ENCODE results near the gene FOXK1. TPM values are rescaled to one million over a fixed set of nuclear protein-coding genes. Genes with fewer than 3 reads are reported as not detected.
A peak's percentile ranks its signal among the peaks of the same experiment; 100 is the strongest.

Gene FOXK1
- total RNA-seq, 1 donor from 2014 or later, result 21.2 TPM

GRCh38 chr7:4722308-4722707 lies 40.2 kb downstream of the FOXK1 start:
- DNase-seq (ENCODE audit: low read depth in 2 of 2), result no peak

- no peak for DNase-seq (ENCODE audit: low read depth in 2 of 2)
These were observed 41.0 kb downstream of the FOXK1 start for GRCh38 chr7:4722960-4723630.

GRCh38 chr7:4724648-4725013 lies 42.5 kb downstream of the FOXK1 start:
- DNase-seq (ENCODE audit: low read depth in 2 of 2), result peak; percentile 46 to 70

GRCh38 chr7:4725014-4725849 lies 43.1 kb downstream of the FOXK1 start:
- DNase-seq (ENCODE audit: low read depth in 2 of 2), result peak; percentile 94 to 95

- DNase-seq (ENCODE audit: low read depth in 2 of 2), result peak; percentile 66 to 83
These were observed 43.9 kb downstream of the FOXK1 start for GRCh38 chr7:4725850-4726450.

- no peak for DNase-seq (ENCODE audit: low read depth in 2 of 2)
These were observed 44.5 kb downstream of the FOXK1 start for GRCh38 chr7:4726566-4726965.

- DNase-seq (ENCODE audit: low read depth in 2 of 2), result no peak
These were observed 46.0 kb downstream of the FOXK1 start for GRCh38 chr7:4727914-4728705.

GRCh38 chr7:4729266-4729665 lies 47.2 kb downstream of the FOXK1 start:
- DNase-seq (ENCODE audit: low read depth in 2 of 2), result no peak

GRCh38 chr7:4730276-4730675 lies 48.2 kb downstream of the FOXK1 start:
- no peak for DNase-seq (ENCODE audit: low read depth in 2 of 2)

GRCh38 chr7:4730971-4731370 lies 48.9 kb downstream of the FOXK1 start:
- no peak for DNase-seq (ENCODE audit: low read depth in 2 of 2)

GRCh38 chr7:4731803-4732202 lies 49.7 kb downstream of the FOXK1 start:
- no peak for DNase-seq (ENCODE audit: low read depth in 2 of 2)

- no peak for DNase-seq (ENCODE audit: low read depth in 2 of 2)
These were observed 51.9 kb downstream of the FOXK1 start for GRCh38 chr7:4733936-4734528.

GRCh38 chr7:4734587-4735345 lies 52.7 kb downstream of the FOXK1 start:
- DNase-seq (ENCODE audit: low read depth in 2 of 2), result no peak

- no peak for DNase-seq (ENCODE audit: low read depth in 2 of 2)
These were observed 55.2 kb downstream of the FOXK1 start for GRCh38 chr7:4737300-4737699.

- peak; percentile 43 to 89 for DNase-seq (ENCODE audit: low read depth in 2 of 2)
These were observed 56.8 kb downstream of the FOXK1 start for GRCh38 chr7:4738711-4739527.

- peak in 1 of 2 donors; percentile 65 for DNase-seq (ENCODE audit: low read depth in 2 of 2)
These were observed 57.5 kb downstream of the FOXK1 start for GRCh38 chr7:4739528-4739992.

GRCh38 chr7:4740796-4741195 lies 58.7 kb downstream of the FOXK1 start:
- DNase-seq (ENCODE audit: low read depth in 2 of 2), result no peak

GRCh38 chr7:4742051-4742573 lies 60.0 kb downstream of the FOXK1 start:
- DNase-seq (ENCODE audit: low read depth in 2 of 2), result no peak

GRCh38 chr7:4742852-4743251 lies 60.8 kb downstream of the FOXK1 start:
- DNase-seq (ENCODE audit: low read depth in 2 of 2), result no peak
